Heart left ventricle (tissue), 13 donors: Measurements from ENCODE around the gene SEC14L5.

ENCODE experiments used
- POLR2A ChIP-seq, 2 donors: fragments of 450-650 bp; IDR thresholded peaks; one replicate each; pipeline ENCODE4 v1.6.1; 2017; ENCODE audit warnings: antibody characterized with exemption in 2 of 2, mild to moderate bottlenecking in 2 of 2, moderate library complexity in 2 of 2
- TF ChIP-seq, protein P1 (sequence below), 12 donors: fragments of 200-600 bp; sonication (generic) in 4 of 12; IDR thresholded peaks; one replicate each; pipeline versions ENCODE4 v1.5.0 to v1.8.0; 2018 to 2022; ENCODE audit warnings: antibody characterized with exemption in 12 of 12, mild to moderate bottlenecking in 5 of 12
- donor health status: ischemic (EF 13 %, LVEDD 7.1; RV severe dilation, severe dysfunction).
- donor health status: DM: no; HTN: yes; CAD: no.
- donor health status: DM: no; HTN: no; CAD: no.
- donor health status: ischemic (EF 25% LVEDD 6.9; RV normal size, moderate dysfunction).
- donor health status: ischemic (EF 25% LVEDD 5.7; RV mildly dilated, moderate dysfunction).
- donor health status: ischemic (EF 35%, LVEDD 5.7; RV mildly dilated, moderate dysfunction).
- donor health status: nonischemic (EF 11% LVEDD 7.7; RV severe dilation, severe dysfunction).
- donor health status: DM: yes; HTN: yes; CAD: no.
- donor health status: PGD.
- donor health status: ischemic (EF 29% LVEDD 5.4; RV normal size, mild dysfunction).
- donor health status: nonischemic (EF 23%, LVEDD 6.1; RV moderate dilation, normal function).

DNA sequence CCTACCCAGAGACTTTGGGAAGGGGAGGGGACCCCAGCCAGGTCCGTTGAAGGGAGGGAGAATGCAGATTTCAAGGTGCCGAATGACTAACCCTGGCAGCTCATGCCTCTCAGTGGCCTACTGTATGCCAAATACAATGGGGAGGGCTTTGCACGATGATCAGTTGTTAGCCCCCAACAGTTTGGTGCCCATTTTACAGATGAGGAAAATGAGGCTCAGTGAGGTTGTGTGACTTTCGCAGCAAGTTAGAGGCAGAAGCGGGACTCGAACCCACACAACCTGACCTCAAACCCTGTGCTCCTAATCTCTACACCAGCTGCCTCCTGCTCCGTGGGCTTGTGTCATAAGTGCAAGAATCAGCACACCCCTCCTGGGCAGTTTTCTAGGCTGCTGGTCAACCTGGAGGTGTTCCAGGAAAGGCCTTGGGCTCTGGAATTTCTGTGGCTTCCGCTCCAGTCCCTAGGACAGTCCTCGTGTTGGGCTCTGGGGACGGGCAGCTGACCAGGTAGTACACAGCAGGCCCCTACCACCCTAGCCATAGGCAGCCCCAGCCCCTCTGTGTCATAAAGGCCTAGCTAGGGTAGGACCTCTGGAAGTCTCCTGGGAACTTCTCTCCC, 87.5 kb downstream of the SEC14L5 start:
- no peak for TF ChIP-seq POLR2A (IDR thresholded peaks at IDR 0.05)
- TF ChIP-seq, protein P1, sequence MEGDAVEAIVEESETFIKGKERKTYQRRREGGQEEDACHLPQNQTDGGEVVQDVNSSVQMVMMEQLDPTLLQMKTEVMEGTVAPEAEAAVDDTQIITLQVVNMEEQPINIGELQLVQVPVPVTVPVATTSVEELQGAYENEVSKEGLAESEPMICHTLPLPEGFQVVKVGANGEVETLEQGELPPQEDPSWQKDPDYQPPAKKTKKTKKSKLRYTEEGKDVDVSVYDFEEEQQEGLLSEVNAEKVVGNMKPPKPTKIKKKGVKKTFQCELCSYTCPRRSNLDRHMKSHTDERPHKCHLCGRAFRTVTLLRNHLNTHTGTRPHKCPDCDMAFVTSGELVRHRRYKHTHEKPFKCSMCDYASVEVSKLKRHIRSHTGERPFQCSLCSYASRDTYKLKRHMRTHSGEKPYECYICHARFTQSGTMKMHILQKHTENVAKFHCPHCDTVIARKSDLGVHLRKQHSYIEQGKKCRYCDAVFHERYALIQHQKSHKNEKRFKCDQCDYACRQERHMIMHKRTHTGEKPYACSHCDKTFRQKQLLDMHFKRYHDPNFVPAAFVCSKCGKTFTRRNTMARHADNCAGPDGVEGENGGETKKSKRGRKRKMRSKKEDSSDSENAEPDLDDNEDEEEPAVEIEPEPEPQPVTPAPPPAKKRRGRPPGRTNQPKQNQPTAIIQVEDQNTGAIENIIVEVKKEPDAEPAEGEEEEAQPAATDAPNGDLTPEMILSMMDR (IDR thresholded peaks at IDR 0.05) = no peak
